GM12878 (cell line): ENCODE data around the gene ANKRD6. TPM values are rescaled to one million over a fixed set of nuclear protein-coding genes. Genes with fewer than 3 reads are reported as not detected.

ENCODE experiments used
- ATAC-seq: fragments of 200-7000 bp; cut with Tn5 transposase; 3 replicates; pipeline ENCODE4 v1.9.1; 2020; ENCODE audit warnings: mild to moderate bottlenecking, moderate library complexity
- BruUV-seq: library from RNA; stranded (reverse); fragments of 400-500 nt; replicated peaks from 2 replicates; lab custom pipeline; 2021; lab: Mats Ljungman, UMichigan
- CTCF ChIA-PET: fragments of 300-600 bp; sonication (Branson Sonifier 250); formaldehyde crosslinking; extraction: SDS; loops from one replicate; lab custom pipeline; 2021; ENCODE audit warnings: inconsistent platforms; lab: Yijun Ruan, JAX
- POLR2A ChIA-PET: fragments of 350-600 bp; formaldehyde crosslinking; extraction: SDS; loops from one replicate; lab custom pipeline; 2021; ENCODE audit warnings: inconsistent platforms; lab: Charles Lee
- RAD21 ChIA-PET: fragments of 300-600 bp; sonication (Branson Sonifier 250); formaldehyde crosslinking; loops from one replicate; lab custom pipeline; 2023; ENCODE audit warnings: antibody characterized with exemption; ENCODE audit not compliant: unreplicated experiment; lab: Charles Lee
- SMC1A ChIA-PET: fragments of 300-600 bp; sonication (Branson Sonifier 250); formaldehyde crosslinking; loops from one replicate; lab custom pipeline; 2023; ENCODE audit not compliant: unreplicated experiment, uncharacterized antibody; lab: Charles Lee
- DNase-seq: peaks from one replicate; pipeline ENCODE4 v3.0.0-alpha.2; 2011; ENCODE audit warnings: low read depth, low spot score
- FAIRE-seq: peaks from 3 replicates; lab custom pipeline; 2011; peaks lifted over from hg19 to GRCh38; lab: Jason Lieb, UNC
- H2AFZ ChIP-seq: 2 replicates; pipeline ENCODE4 v1.6.0; 2011; ENCODE audit warnings: low read depth, low read length, control low read depth; ENCODE audit not compliant: control insufficient read depth
- H3K27ac ChIP-seq: 2 replicates; pipeline ENCODE4 v1.5.1; 2011; ENCODE audit warnings: control low read depth; ENCODE audit not compliant: control insufficient read depth, insufficient read depth
- H3K27me3 ChIP-seq, 2 experiments: replicated peaks in 1 of 2; 2 replicates each; pipeline versions ENCODE4 v1.6.0 to v1.6.1; 2011; ENCODE audit warnings: low read length in 1 of 2; ENCODE audit not compliant: control insufficient read depth in 2 of 2, insufficient read depth in 2 of 2
- H3K36me3 ChIP-seq, 2 experiments: 2 replicates each; pipeline ENCODE4 v1.5.1; 2011; ENCODE audit warnings: low read length in 1 of 2; ENCODE audit not compliant: control insufficient read depth in 2 of 2, insufficient read depth in 2 of 2
- H3K4me1 ChIP-seq: 2 replicates; pipeline ENCODE4 v1.6.1; 2011; ENCODE audit warnings: mild to moderate bottlenecking, low read length, moderate library complexity, mixed read lengths; ENCODE audit not compliant: control insufficient read depth, insufficient read depth
- H3K4me2 ChIP-seq: 2 replicates; pipeline ENCODE4 v1.6.0; 2011; ENCODE audit warnings: control low read depth; ENCODE audit not compliant: control insufficient read depth, insufficient read depth
- H3K4me3 ChIP-seq: fragments of 200-600 bp; sonication (generic); 2 replicates; pipeline ENCODE4 v1.5.1; 2016
- H3K79me2 ChIP-seq: 2 replicates; pipeline ENCODE4 v1.6.0; 2011; ENCODE audit warnings: low read length; ENCODE audit not compliant: control insufficient read depth, insufficient read depth
- H3K9ac ChIP-seq: 2 replicates; pipeline ENCODE4 v1.8.0; 2011; ENCODE audit warnings: low read length, control low read depth, mixed read lengths; ENCODE audit not compliant: control insufficient read depth, insufficient read depth
- H3K9me3 ChIP-seq: replicated peaks from 3 replicates; pipeline ENCODE4 v1.5.1; 2011; ENCODE audit warnings: mild to moderate bottlenecking, low read length; ENCODE audit not compliant: control insufficient read depth, insufficient read depth
- H4K20me1 ChIP-seq: 2 replicates; pipeline ENCODE4 v1.6.0; 2011; ENCODE audit not compliant: control insufficient read depth, insufficient read depth
- ATF3 ChIP-seq: IDR thresholded peaks from 2 replicates; pipeline ENCODE4 v1.6.1; 2011; ENCODE audit warnings: low read depth, mild to moderate bottlenecking, low read length, moderate library complexity, borderline replicate concordance; ENCODE audit errors: extremely low read depth
- CREB1 ChIP-seq: IDR thresholded peaks from 2 replicates; pipeline ENCODE4 v1.6.1; 2012; ENCODE audit warnings: low read depth, mild to moderate bottlenecking, inconsistent platforms
- IRF5 ChIP-seq: fragments of 450-650 bp; IDR thresholded peaks from 2 replicates; pipeline ENCODE4 v1.6.1; 2017; ENCODE audit warnings: borderline replicate concordance
- PAX8 ChIP-seq: fragments of 450-650 bp; IDR thresholded peaks from 2 replicates; pipeline ENCODE4 v1.6.1; 2017; ENCODE audit warnings: mild to moderate bottlenecking, moderate library complexity
- SIX5 ChIP-seq: IDR thresholded peaks from 2 replicates; pipeline ENCODE4 v1.6.1; 2011; ENCODE audit warnings: mild to moderate bottlenecking, low read depth, low read length, moderate library complexity; ENCODE audit not compliant: severe bottlenecking
- WGBS: methylation state at CpG from one replicate; pipeline ENCODE4 v1.1.6; 2016; ENCODE audit warnings: low lambda C conversion rate; ENCODE audit not compliant: insufficient replicate concordance, insufficient coverage; ENCODE audit errors: missing lambda C conversion rate; 5-methylcytosine and 5-hydroxymethylcytosine counted together
- in situ Hi-C: fragments of 300-500 bp; cut with MboI; formaldehyde crosslinking; loops from 9 replicates; pipeline ENCODE4 v1.14.3; 2018; ENCODE audit warnings: mixed read lengths
- intact Hi-C: fragments of 100-400 bp; cut with micrococcal nuclease; formaldehyde crosslinking; loops from one replicate; pipeline ENCODE4 v1.14.2; 2022; ENCODE audit not compliant: unreplicated experiment
- polyA plus RNA-seq, 11 experiments: library from polyadenylated mRNA; depleted of rRNA in 4 of 11; unstranded in 6 of 11; stranded (reverse) in 5 of 11; fragments of >200 nt; fragmentation: Nextera tagmentation in 4 of 11; fragmentation: Illumina TruSeq in 1 of 11; extraction: Ambion mirVana in 4 of 11; extraction: Trizol in 1 of 11; gene quantifications; 1 replicate in 1 of 11; 2 replicates in 10 of 11; pipeline versions ENCODE4 v1.2.1 to v1.2.3, GENCODE V29; 2011 to 2016; ENCODE audit warnings: inconsistent platforms in 2 of 11, missing spikeins in 2 of 11, low read depth in 1 of 11
- total RNA-seq, 4 experiments: library from RNA; depleted of rRNA in 3 of 4; stranded (reverse); fragments of >200 nt in 3 of 4; fragmentation: Illumina TruSeq in 1 of 4; extraction: Trizol in 1 of 4; gene quantifications; 2 replicates each; pipeline versions ENCODE4 v1.2.1 to v1.2.3, GENCODE V29; 2013 to 2021

ANKRD6 gene
- total and polyA plus RNA-seq, 10 of the 15 experiments (the other 5 are each of a cell fraction or from before 2014, with no cell fraction given), result 0.03 to 0.90 (median 0.38) TPM

- TF ChIP-seq IRF5 (no peak), SIX5 (no peak), ATF3 (no peak)
Measured at GRCh38 chr6:89452281-89452680, 19.3 kb downstream of the ANKRD6 start (continued).

DNA sequence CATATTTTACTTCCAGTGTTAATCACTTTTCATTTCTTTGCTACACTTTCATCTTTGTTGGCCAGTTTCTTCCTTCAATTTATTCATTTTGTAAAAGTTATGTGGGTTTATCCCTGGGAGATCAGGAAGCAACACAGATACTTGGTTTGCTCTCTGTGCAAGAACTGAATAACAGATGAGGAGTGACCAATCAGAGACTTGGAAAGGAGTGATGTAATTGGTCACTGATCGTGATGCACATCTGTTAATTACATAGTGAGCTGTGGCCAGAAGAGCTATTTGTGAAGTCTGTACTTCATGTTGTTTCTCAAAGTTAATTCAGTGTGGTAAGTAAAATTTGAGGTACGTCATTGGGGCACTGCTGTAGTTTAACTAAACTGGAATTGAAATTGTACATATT, 21.3 kb downstream of the ANKRD6 start:
- FAIRE-seq, result no peak
- 45% methylated on average over 2 of the region's 2 CpGs for WGBS
- BruUV-seq, result no TSS peak

More for the DNA sequence above, 21.3 kb downstream of the ANKRD6 start:
- no peak for ATAC-seq
- Histone ChIP-seq H3K27me3 (no peaks in the 10 kb centered on the region), H3K79me2 (no peaks in the 10 kb centered on the region), H3K27ac (no peak overlapping the region), H3K4me3 (no peak overlapping the region), H4K20me1 (no peaks in the 10 kb centered on the region), H3K36me3 (no peaks in the 10 kb centered on the region), H2AFZ (no peak overlapping the region), H3K9ac (no peak overlapping the region), H3K4me1 (no peaks in the 10 kb centered on the region), H3K4me2 (no peak overlapping the region), H3K9me3 (no peaks in the 10 kb centered on the region; the same call in 2 of the 3 replicates)
- ChIA-PET RAD21 (no interaction called here), POLR2A (interaction anchor here (0.9 kb wide), 1 partner anchor 18 kb away, joined by 3 read pairs; no protein-coding TSS in a partner anchor), CTCF (interaction anchor here (1.5 to 2.4 kb wide), 2 partner anchors 11 to 82 kb away, joined by 5 read pairs; no protein-coding TSS in a partner anchor), SMC1A (interaction anchor here (0.7 kb wide), 1 partner anchor 493 kb away, joined by 3 read pairs; no protein-coding TSS in a partner anchor)
- in situ Hi-C loops, result no loop called here
- TF ChIP-seq CREB1 (0 out of 2 replicates have a peak, but pooled peaks have one; percentile 14), PAX8 (no peak)
- intact Hi-C loops, result no loop called here
- DNase-seq, result no peak
